Measurements from ENCODE around the gene UNKL.

- TF ChIP-seq, protein P1, sequence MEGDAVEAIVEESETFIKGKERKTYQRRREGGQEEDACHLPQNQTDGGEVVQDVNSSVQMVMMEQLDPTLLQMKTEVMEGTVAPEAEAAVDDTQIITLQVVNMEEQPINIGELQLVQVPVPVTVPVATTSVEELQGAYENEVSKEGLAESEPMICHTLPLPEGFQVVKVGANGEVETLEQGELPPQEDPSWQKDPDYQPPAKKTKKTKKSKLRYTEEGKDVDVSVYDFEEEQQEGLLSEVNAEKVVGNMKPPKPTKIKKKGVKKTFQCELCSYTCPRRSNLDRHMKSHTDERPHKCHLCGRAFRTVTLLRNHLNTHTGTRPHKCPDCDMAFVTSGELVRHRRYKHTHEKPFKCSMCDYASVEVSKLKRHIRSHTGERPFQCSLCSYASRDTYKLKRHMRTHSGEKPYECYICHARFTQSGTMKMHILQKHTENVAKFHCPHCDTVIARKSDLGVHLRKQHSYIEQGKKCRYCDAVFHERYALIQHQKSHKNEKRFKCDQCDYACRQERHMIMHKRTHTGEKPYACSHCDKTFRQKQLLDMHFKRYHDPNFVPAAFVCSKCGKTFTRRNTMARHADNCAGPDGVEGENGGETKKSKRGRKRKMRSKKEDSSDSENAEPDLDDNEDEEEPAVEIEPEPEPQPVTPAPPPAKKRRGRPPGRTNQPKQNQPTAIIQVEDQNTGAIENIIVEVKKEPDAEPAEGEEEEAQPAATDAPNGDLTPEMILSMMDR (IDR thresholded peaks at IDR 0.05): no peak
- TF ChIP-seq POLR2A (IDR thresholded peaks at IDR 0.05): no peak
Measured at GRCh38 chr16:1314399-1315068, 100.0 kb downstream of the UNKL start.
